H9 (cell line): ENCODE data around the gene TENM4. TPM values are rescaled to one million over a fixed set of nuclear protein-coding genes. Genes with fewer than 3 reads are reported as not detected.

Experiments used
- DNase-seq: peaks from one replicate; pipeline ENCODE4 v3.0.0-alpha.2; 2017
- H2AFZ ChIP-seq: one replicate; pipeline ENCODE4 v1.6.1; 2013; ENCODE audit warnings: mild to moderate bottlenecking, low read length, control low read depth, moderate library complexity
- H2AK5ac ChIP-seq: 2 replicates; pipeline ENCODE4 v1.6.1; 2013; ENCODE audit warnings: low read length, control low read depth, mixed read lengths; ENCODE audit not compliant: insufficient read length
- H2BK120ac ChIP-seq: one replicate; pipeline ENCODE4 v1.6.1; 2013; ENCODE audit warnings: low read depth, mild to moderate bottlenecking, low read length, control low read depth, inconsistent platforms; ENCODE audit not compliant: poor library complexity, severe bottlenecking
- H2BK12ac ChIP-seq: 2 replicates; pipeline ENCODE4 v1.6.1; 2013; ENCODE audit warnings: low read length, control low read depth, mixed read lengths, low read depth; ENCODE audit not compliant: insufficient read length
- H2BK15ac ChIP-seq: 2 replicates; pipeline ENCODE4 v1.6.1; 2013; ENCODE audit warnings: low read depth, low read length, control low read depth
- H2BK20ac ChIP-seq: one replicate; pipeline ENCODE4 v1.6.1; 2013; ENCODE audit warnings: low read depth, mild to moderate bottlenecking, low read length, control low read depth, inconsistent platforms; ENCODE audit not compliant: poor library complexity, severe bottlenecking
- H2BK5ac ChIP-seq: 2 replicates; pipeline ENCODE4 v1.6.1; 2013; ENCODE audit warnings: low read length, control low read depth, mixed read lengths; ENCODE audit not compliant: insufficient read length
- H3K14ac ChIP-seq: 2 replicates; pipeline ENCODE4 v1.6.1; 2013; ENCODE audit warnings: low read length, control low read depth; ENCODE audit not compliant: insufficient read depth
- H3K18ac ChIP-seq: 2 replicates; pipeline ENCODE4 v1.6.1; 2013; ENCODE audit warnings: low read depth, mild to moderate bottlenecking, mixed read lengths, low read length, control low read depth; ENCODE audit not compliant: insufficient read length
- H3K23ac ChIP-seq: 2 replicates; pipeline ENCODE4 v1.6.1; 2013; ENCODE audit warnings: low read length, control low read depth, mixed read lengths, low read depth; ENCODE audit not compliant: insufficient read length
- H3K23me2 ChIP-seq: 2 replicates; pipeline ENCODE4 v1.6.1; 2013; ENCODE audit warnings: low read depth, mild to moderate bottlenecking, mixed read lengths, low read length, control low read depth; ENCODE audit not compliant: insufficient read length, poor library complexity, severe bottlenecking
- H3K27ac ChIP-seq: 2 replicates; pipeline ENCODE4 v1.5.1; 2013; ENCODE audit warnings: low read length, control low read depth, mixed read lengths, low read depth; ENCODE audit not compliant: insufficient read length
- H3K27me3 ChIP-seq: 2 replicates; pipeline ENCODE4 v1.6.1; 2013; ENCODE audit warnings: low read length, control low read depth, inconsistent platforms; ENCODE audit not compliant: insufficient read depth
- H3K4ac ChIP-seq: 2 replicates; pipeline ENCODE4 v1.6.1; 2013; ENCODE audit warnings: low read depth, mild to moderate bottlenecking, control low read depth, inconsistent platforms, low read length, moderate library complexity
- H3K4me1 ChIP-seq: 2 replicates; pipeline ENCODE4 v1.6.1; 2013; ENCODE audit warnings: low read length, control low read depth, inconsistent platforms; ENCODE audit not compliant: insufficient read depth
- H3K4me2 ChIP-seq: 2 replicates; pipeline ENCODE4 v1.6.1; 2013; ENCODE audit warnings: low read length, control low read depth, mixed read lengths; ENCODE audit not compliant: insufficient read length, insufficient read depth
- H3K56ac ChIP-seq: 2 replicates; pipeline ENCODE4 v1.6.1; 2013; ENCODE audit warnings: low read depth, mild to moderate bottlenecking, mixed read lengths, low read length, control low read depth; ENCODE audit not compliant: insufficient read length
- H3K79me1 ChIP-seq: 2 replicates; pipeline ENCODE4 v1.6.1; 2013; ENCODE audit warnings: low read depth, mild to moderate bottlenecking, moderate library complexity, low read length, control low read depth, inconsistent platforms; ENCODE audit not compliant: insufficient read depth, poor library complexity, severe bottlenecking
- H3K79me2 ChIP-seq: 2 replicates; pipeline ENCODE4 v1.6.1; 2013; ENCODE audit warnings: low read length, control low read depth, inconsistent platforms; ENCODE audit not compliant: insufficient read depth
- H3K9ac ChIP-seq: 2 replicates; pipeline ENCODE4 v1.6.1; 2013; ENCODE audit warnings: low read length, control low read depth, mixed read lengths; ENCODE audit not compliant: insufficient read length; ENCODE audit errors: extremely low read depth
- H3K9me3 ChIP-seq: one replicate; pipeline ENCODE4 v1.6.1; 2013; ENCODE audit warnings: low read depth, low read length, inconsistent platforms; ENCODE audit not compliant: control insufficient read depth
- H3T11ph ChIP-seq: one replicate; pipeline ENCODE4 v1.6.1; 2013; ENCODE audit warnings: mild to moderate bottlenecking, low read length, control low read depth, inconsistent platforms
- H4K20me1 ChIP-seq: one replicate; pipeline ENCODE4 v1.6.1; 2013; ENCODE audit not compliant: control insufficient read depth, insufficient read length, insufficient read depth
- H4K5ac ChIP-seq: 2 replicates; pipeline ENCODE4 v1.6.1; 2013; ENCODE audit warnings: low read depth, mild to moderate bottlenecking, mixed read lengths, low read length, control low read depth; ENCODE audit not compliant: insufficient read length
- H4K8ac ChIP-seq: replicated peaks from 2 replicates; pipeline ENCODE4 v1.6.1; 2013; ENCODE audit warnings: low read length, control low read depth, mixed read lengths, low read depth; ENCODE audit not compliant: insufficient read length
- H4K91ac ChIP-seq: 2 replicates; pipeline ENCODE4 v1.6.1; 2013; ENCODE audit warnings: low read depth, mild to moderate bottlenecking, moderate library complexity, mixed read lengths, low read length, control low read depth; ENCODE audit not compliant: insufficient read length
- H3K27ac Mint-ChIP-seq, 3 experiments: 2 replicates in 2 of 3; 3 replicates in 1 of 3; pipeline ENCODE4 v1.8.0; 2020 to 2021; ENCODE audit warnings: mixed read lengths in 3 of 3, mild to moderate bottlenecking in 1 of 3, moderate library complexity in 1 of 3
- H3K27me3 Mint-ChIP-seq: 2 replicates; pipeline ENCODE4 v1.8.0; 2021; ENCODE audit warnings: low read depth, mild to moderate bottlenecking, moderate library complexity, mixed read lengths
- H3K36me3 Mint-ChIP-seq, 3 experiments: 2 replicates in 2 of 3; 3 replicates in 1 of 3; pipeline ENCODE4 v1.8.0; 2020 to 2021; ENCODE audit warnings: low read depth in 3 of 3, mixed read lengths in 3 of 3; ENCODE audit not compliant: insufficient read depth in 1 of 3
- H3K4me1 Mint-ChIP-seq, 2 experiments: 2 replicates each; pipeline ENCODE4 v1.8.0; 2020; ENCODE audit warnings: mixed read lengths in 2 of 2
- H3K4me3 Mint-ChIP-seq, 2 experiments: 2 replicates in 1 of 2; 3 replicates in 1 of 2; pipeline ENCODE4 v1.8.0; 2020 to 2021; ENCODE audit warnings: mild to moderate bottlenecking in 2 of 2, mixed read lengths in 2 of 2, moderate library complexity in 1 of 2
- H3K9me3 Mint-ChIP-seq, 2 experiments: 2 replicates in 1 of 2; 3 replicates in 1 of 2; pipeline ENCODE4 v1.8.0; 2020; ENCODE audit warnings: mild to moderate bottlenecking in 2 of 2, mixed read lengths in 2 of 2, moderate library complexity in 1 of 2
- CTCF ChIP-seq: fragments of 200-600 bp; sonication (generic); conservative IDR thresholded peaks from 3 replicates; pipeline ENCODE4 v1.8.0; 2021; ENCODE audit warnings: antibody characterized with exemption, mild to moderate bottlenecking
- WGBS: extraction: QIAGEN DNeasy Blood & Tissue Kit; methylation state at CpG from one replicate; pipeline ENCODE4 v1.1.7; 2013; ENCODE audit warnings: missing lambda C conversion rate, low lambda C conversion rate, mixed read lengths; ENCODE audit not compliant: insufficient read length; ENCODE audit errors: extremely low coverage; 5-methylcytosine and 5-hydroxymethylcytosine counted together
- total RNA-seq: library from RNA; stranded (reverse); gene quantifications from 2 replicates; pipeline ENCODE4 v1.2.1, GENCODE V29; 2021

The TENM4 gene
- total RNA-seq, 1 experiment from 2014 or later, result 4.6 TPM

GRCh38 chr11:78833237-78833636, 607.6 kb downstream of the TENM4 start:
- Histone ChIP-seq H2AFZ (no peak overlapping the region), H2BK12ac (no peak overlapping the region), H4K8ac (no peak overlapping the region), H2BK5ac (no peak overlapping the region), H3K23me2 (no peaks in the 10 kb centered on the region), H3K18ac (no peak overlapping the region), H3K79me2 (no peaks in the 10 kb centered on the region), H4K20me1 (no peaks in the 10 kb centered on the region), H3K4ac (no peak overlapping the region), H3T11ph (no peak overlapping the region), H3K4me1 (no peaks in the 10 kb centered on the region), H3K56ac (no peak overlapping the region), H3K27ac (no peak overlapping the region), H3K9ac (no peak overlapping the region), H4K5ac (no peak overlapping the region), H2AK5ac (no peak overlapping the region), H3K4me2 (no peak overlapping the region), H3K27me3 (no peaks in the 10 kb centered on the region), H2BK120ac (no peak overlapping the region), H3K79me1 (no peaks in the 10 kb centered on the region), H2BK15ac (no peak overlapping the region), H3K9me3 (no peaks in the 10 kb centered on the region), H2BK20ac (no peak overlapping the region), H3K23ac (no peak overlapping the region), H4K91ac (no peak overlapping the region), H3K14ac (no peak overlapping the region)
- H3K4me3 Mint-ChIP-seq, result no peak overlapping the region
- no CpG with 5 or more reads among the region's 2 CpGs for WGBS
- no peaks in the 10 kb centered on the region for H3K36me3 Mint-ChIP-seq
- TF ChIP-seq CTCF, result no peak
- DNase-seq, result no peak
- no peak overlapping the region for H3K27ac Mint-ChIP-seq
- H3K9me3 Mint-ChIP-seq, result no peaks in the 10 kb centered on the region
- H3K27me3 Mint-ChIP-seq, result no peaks in the 10 kb centered on the region
- peaks cover 11 to 14% of the 10 kb centered on the region in 2 experiments for H3K4me1 Mint-ChIP-seq
